ENCODE results near the gene HIVEP2.
"Not testable (repeated sequence)": the region's sequence is repeated elsewhere in the genome, so short reads cannot be mapped to it uniquely, and the experiment has no call there.

Gene HIVEP2, protein sequence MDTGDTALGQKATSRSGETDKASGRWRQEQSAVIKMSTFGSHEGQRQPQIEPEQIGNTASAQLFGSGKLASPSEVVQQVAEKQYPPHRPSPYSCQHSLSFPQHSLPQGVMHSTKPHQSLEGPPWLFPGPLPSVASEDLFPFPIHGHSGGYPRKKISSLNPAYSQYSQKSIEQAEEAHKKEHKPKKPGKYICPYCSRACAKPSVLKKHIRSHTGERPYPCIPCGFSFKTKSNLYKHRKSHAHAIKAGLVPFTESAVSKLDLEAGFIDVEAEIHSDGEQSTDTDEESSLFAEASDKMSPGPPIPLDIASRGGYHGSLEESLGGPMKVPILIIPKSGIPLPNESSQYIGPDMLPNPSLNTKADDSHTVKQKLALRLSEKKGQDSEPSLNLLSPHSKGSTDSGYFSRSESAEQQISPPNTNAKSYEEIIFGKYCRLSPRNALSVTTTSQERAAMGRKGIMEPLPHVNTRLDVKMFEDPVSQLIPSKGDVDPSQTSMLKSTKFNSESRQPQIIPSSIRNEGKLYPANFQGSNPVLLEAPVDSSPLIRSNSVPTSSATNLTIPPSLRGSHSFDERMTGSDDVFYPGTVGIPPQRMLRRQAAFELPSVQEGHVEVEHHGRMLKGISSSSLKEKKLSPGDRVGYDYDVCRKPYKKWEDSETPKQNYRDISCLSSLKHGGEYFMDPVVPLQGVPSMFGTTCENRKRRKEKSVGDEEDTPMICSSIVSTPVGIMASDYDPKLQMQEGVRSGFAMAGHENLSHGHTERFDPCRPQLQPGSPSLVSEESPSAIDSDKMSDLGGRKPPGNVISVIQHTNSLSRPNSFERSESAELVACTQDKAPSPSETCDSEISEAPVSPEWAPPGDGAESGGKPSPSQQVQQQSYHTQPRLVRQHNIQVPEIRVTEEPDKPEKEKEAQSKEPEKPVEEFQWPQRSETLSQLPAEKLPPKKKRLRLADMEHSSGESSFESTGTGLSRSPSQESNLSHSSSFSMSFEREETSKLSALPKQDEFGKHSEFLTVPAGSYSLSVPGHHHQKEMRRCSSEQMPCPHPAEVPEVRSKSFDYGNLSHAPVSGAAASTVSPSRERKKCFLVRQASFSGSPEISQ (N-terminal part only)

GRCh38 chr6:142945049-142945445 lies at the start of gene HIVEP2:
TSS of gene HIVEP2 (minus strand) at chr6:142945176. CDS start at chr6:142774738, 170,438 bp downstream.
- peak; percentile 79 to 80 for DNase-seq (ENCODE audit: low read depth in 2 of 2)

GRCh38 chr6:142993977-142994376 lies 49.0 kb upstream of the HIVEP2 start:
- no peak for DNase-seq (ENCODE audit: low read depth in 2 of 2)

GRCh38 chr6:142987490-142987889 lies 42.5 kb upstream of the HIVEP2 start:
- no peak for DNase-seq (ENCODE audit: low read depth in 2 of 2)

DNA sequence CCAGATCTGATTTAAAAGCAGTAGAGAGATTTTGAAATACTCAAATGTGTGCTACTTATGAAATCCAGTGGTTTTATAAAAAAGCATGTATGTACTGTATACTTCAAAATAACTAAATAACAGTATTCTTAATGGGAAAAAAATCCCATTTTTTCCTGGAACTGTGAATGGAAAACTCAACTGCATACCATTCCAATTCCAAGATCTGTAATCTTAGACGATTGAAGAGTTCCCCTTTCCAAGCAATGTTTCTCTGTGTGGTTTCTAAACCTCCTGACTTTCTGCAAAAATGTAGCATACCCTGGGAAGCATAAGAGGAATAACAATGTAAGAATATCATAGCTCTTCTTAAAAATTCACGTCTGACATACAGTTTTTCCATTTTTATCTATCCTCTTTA lies 40.3 kb upstream of the HIVEP2 start:
- no peak for DNase-seq (ENCODE audit: low read depth in 2 of 2)

DNA sequence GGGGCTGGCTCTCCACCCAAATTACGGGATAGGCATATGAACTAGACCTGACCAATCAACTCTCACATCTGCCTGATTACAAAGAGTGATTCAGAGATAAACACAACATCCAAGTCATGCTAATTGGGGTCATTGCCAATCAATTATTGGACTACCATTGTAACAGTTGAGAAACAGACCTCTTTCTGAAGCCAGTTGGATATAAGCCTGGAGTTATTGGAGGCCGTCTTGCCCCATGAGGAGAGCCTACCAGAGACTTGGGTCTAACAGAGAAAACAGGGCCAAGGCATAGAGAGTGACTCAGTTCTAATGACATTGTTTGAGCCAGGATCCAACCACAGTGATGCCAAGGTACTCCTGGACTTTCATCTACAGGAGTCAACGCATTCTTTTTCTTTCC lies 39.4 kb upstream of the HIVEP2 start:
- no peak for DNase-seq (ENCODE audit: low read depth in 2 of 2)

DNA sequence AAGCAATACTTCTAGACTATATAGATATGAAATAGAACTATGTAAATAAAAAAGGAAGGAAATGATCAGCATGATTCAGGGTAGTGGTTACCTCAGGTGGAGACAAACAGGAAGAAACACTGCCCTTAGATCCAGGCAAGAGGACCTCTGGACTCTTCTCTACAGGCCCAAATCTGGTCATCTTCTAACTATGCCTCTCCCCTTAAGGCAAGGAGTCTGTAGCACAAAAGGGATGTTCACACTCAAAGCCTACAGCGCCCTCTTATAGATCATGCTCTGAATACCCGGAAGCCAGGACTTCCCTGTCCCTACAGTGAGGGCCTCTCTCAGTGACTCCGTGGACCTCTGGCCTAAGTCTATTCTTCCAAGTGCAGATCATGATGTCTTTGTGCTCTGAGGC lies 30.4 kb upstream of the HIVEP2 start:
- DNase-seq (ENCODE audit: low read depth in 2 of 2): no peak

DNA sequence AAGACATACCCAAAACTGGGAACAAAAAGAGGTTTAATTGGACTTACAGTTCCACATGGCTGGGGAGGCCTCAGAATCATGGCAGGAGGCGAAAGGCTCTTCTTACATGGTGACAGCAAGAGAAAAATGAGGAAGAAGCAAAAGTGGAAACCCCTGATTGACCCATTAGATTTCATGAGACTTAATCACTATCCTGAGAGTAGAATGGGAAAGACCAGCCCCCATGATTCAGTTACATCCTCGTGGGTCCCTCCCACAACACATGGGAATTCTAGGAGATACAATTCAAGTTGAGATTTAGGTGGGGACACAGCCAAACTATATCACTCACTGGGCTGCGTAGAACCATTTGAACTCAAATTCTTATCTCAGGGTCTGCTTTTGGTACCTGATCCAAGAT lies 26.0 kb upstream of the HIVEP2 start:
- DNase-seq (ENCODE audit: low read depth in 2 of 2): not testable (repeated sequence)

- DNase-seq (ENCODE audit: low read depth in 2 of 2): no peak
Measured at GRCh38 chr6:142968601-142969000, 23.6 kb upstream of the HIVEP2 start.

DNA sequence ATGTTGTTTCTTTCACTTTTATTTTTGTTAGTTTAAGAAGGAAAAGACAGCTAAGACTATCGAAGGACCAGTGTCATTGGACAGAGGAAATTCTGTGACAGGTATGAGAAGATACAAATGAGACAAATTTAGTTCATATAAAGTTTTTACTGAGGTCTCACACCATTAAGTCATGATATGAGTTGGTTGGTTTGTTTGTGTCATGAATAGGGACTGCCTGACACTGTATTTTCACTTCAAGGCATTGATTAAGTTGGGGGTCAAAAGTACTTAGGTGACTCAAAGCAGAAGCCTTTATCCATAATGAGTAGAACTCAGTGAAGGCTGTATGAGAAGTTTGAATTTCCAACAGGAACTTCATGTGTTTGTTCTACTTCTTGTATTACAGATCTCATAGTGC lies 21.3 kb upstream of the HIVEP2 start:
- DNase-seq (ENCODE audit: low read depth in 2 of 2): no peak

- no peak for DNase-seq (ENCODE audit: low read depth in 2 of 2)
Measured at GRCh38 chr6:142965164-142965563, 20.2 kb upstream of the HIVEP2 start.

GRCh38 chr6:142960098-142960497 lies 15.1 kb upstream of the HIVEP2 start:
- no peak for DNase-seq (ENCODE audit: low read depth in 2 of 2)

DNA sequence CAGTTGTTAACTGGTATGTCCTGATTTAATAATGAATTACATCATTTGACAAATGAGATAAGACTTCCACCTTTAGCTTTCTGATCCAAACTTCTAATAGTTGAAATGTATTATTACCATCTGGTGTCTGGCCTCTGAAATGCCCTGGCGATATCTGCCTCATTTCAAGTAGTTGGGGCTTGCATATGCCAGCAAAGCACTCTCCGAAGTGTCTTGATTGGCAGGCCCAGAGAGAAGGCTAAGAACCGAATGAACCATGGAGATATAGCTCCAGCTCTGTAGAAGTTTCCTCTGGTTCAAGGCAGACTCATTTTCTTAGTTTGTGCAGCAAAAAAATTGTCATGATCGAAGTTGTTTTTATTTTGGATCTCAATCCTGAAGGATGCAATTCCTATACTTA lies 13.4 kb upstream of the HIVEP2 start:
- DNase-seq (ENCODE audit: low read depth in 2 of 2): no peak

GRCh38 chr6:142956726-142957125 lies 11.8 kb upstream of the HIVEP2 start:
- no peak for DNase-seq (ENCODE audit: low read depth in 2 of 2)

DNA sequence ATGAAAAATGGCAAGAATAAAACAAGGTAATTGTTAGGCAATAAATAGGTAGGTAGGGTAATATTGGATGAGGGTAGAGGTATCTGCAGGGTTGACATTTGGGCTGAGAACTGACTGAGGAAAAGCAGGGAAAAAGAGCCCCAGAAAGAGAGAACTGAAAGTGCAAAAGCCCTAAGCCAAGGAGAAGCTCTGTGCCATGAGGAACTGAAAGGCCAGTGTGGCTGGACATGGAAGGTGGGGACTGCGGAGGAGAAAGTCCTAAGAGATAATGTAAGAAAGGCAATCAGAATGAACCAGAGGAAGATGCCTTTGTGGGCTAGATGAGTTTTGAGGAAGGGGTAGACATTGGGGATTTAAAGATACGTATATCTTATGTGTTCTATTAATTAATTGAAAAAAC lies 9.9 kb upstream of the HIVEP2 start:
- DNase-seq (ENCODE audit: low read depth in 2 of 2): no peak

GRCh38 chr6:142953373-142954273 lies 8.6 kb upstream of the HIVEP2 start:
- no peak for DNase-seq (ENCODE audit: low read depth in 2 of 2)

DNA sequence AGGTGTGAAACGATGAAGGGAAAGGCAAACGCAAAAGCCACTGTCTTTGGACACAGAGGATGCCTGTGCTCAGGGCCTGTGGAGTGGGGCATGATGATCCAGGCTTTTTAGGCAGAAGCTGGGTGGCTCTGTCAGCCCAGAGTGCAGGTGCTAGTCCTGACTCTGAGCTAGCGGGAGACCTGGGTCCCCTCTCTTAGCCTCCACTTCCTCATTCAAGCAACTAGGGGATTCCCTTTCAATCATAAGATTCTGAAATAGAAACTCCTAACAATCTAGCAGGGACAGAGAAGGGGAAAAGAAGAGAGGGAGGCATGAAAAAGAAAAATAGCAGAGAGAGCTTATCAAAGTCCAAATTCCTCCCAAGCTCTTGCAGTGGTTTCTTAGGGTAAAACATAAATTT lies 7.6 kb upstream of the HIVEP2 start:
- DNase-seq (ENCODE audit: low read depth in 2 of 2): no peak

GRCh38 chr6:142950291-142950690 lies 5.3 kb upstream of the HIVEP2 start:
- no peak for DNase-seq (ENCODE audit: low read depth in 2 of 2)

DNA sequence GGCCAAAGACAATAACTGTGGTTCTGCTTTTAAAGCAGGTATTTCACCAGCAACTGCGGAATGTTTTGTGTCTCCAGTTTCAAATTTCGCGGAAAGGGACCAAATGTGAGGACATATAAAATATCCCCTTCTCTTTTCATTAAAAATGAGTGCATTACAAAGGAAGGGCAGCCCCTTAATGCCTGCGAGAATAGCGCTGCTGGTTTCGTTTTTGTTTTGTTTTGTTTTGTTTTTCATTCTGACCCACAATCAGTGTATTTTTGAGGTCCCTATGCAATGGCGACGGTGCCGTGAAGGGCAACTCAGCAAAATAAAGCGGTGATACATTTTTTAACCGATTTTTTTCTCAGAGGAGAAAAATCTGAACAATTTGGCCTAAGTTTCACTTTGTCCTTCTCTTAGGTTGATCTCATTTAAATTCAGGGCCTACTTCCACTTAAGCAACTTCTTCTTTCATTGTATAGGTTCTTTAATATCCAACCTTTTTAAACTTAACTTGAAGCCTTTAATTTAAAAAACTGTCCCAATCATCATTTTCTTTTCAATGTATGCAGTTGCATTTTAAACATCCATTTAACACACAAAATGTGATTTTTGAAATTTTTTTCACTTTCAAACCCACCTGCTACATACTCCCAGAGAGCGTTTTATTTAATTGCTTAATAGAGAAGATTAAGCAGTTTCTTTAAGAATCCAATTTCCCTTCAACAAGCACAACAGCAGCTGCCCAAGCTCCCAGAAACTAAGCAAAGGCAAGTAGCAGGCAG lies 2.9 kb upstream of the HIVEP2 start:
- DNase-seq (ENCODE audit: low read depth in 2 of 2): no peak

- DNase-seq (ENCODE audit: low read depth in 2 of 2): peak; percentile 70 to 76
Measured at GRCh38 chr6:142946924-142947713, 2.1 kb upstream of the HIVEP2 start.

Data from stimulated activated CD8-positive, alpha-beta memory T cell treated with anti-CD3 and anti-CD28 coated beads, Interleukin-2, amount 100 ng/mL, for 48 hours (primary cell).